Caco-2 (cell line): ENCODE results near the gene SNX6. TPM values are rescaled to one million over a fixed set of nuclear protein-coding genes. Genes with fewer than 3 reads are reported as not detected.

ENCODE experiments used
- BruUV-seq: library from RNA; stranded (reverse); fragments of 400-500 nt; replicated peaks from 2 replicates; lab custom pipeline; 2021; lab: Mats Ljungman, UMichigan
- CTCF ChIA-PET: fragments of 300-600 bp; sonication (Branson Sonifier 250); formaldehyde crosslinking; loops from one replicate; lab custom pipeline; 2022; ENCODE audit warnings: antibody characterized with exemption; lab: Charles Lee
- POLR2A ChIA-PET: fragments of 300-600 bp; sonication (Branson Sonifier 250); formaldehyde crosslinking; loops from one replicate; lab custom pipeline; 2022; ENCODE audit warnings: antibody characterized with exemption; lab: Charles Lee
- DNase-seq, 2 experiments: peaks; one replicate each; pipeline versions ENCODE4 v3.0.0 to v3.0.0-alpha.2; 2020 to 2022
- H3K27me3 ChIP-seq: replicated peaks from 2 replicates; pipeline ENCODE4 v1.6.0; 2011; ENCODE audit warnings: low read length; ENCODE audit not compliant: control insufficient read depth, insufficient read depth
- H3K36me3 ChIP-seq: 2 replicates; pipeline ENCODE4 v1.5.1; 2011; ENCODE audit warnings: low read length; ENCODE audit not compliant: control insufficient read depth, insufficient read depth
- H3K4me1 ChIP-seq: fragments of 250-450 bp; sonication (Bioruptor Pico); 2 replicates; pipeline ENCODE4 v1.5.1; 2020; ENCODE audit warnings: mild to moderate bottlenecking
- H3K4me3 ChIP-seq: 2 replicates; pipeline ENCODE4 v1.5.1; 2011; ENCODE audit warnings: low read depth, mild to moderate bottlenecking, control low read depth, low read length
- H3K9me3 ChIP-seq: fragments of 250-450 bp; sonication (Bioruptor Pico); 2 replicates; pipeline ENCODE4 v1.5.1; 2020; ENCODE audit warnings: mild to moderate bottlenecking, moderate library complexity
- H3K27ac Mint-ChIP-seq: one replicate; pipeline ENCODE4 v1.8.0; 2022; ENCODE audit warnings: mixed read lengths; ENCODE audit not compliant: unreplicated experiment
- H3K27me3 Mint-ChIP-seq: one replicate; pipeline ENCODE4 v1.8.0; 2022; ENCODE audit warnings: mixed read lengths; ENCODE audit not compliant: insufficient read depth, unreplicated experiment
- H3K36me3 Mint-ChIP-seq: one replicate; pipeline ENCODE4 v1.8.0; 2022; ENCODE audit warnings: mild to moderate bottlenecking, mixed read lengths; ENCODE audit not compliant: insufficient read depth, unreplicated experiment
- H3K4me1 Mint-ChIP-seq: one replicate; pipeline ENCODE4 v1.8.0; 2022; ENCODE audit warnings: low read depth, mixed read lengths; ENCODE audit not compliant: unreplicated experiment
- H3K4me3 Mint-ChIP-seq: one replicate; pipeline ENCODE4 v1.8.0; 2022; ENCODE audit warnings: mild to moderate bottlenecking, moderate library complexity, mixed read lengths; ENCODE audit not compliant: unreplicated experiment
- H3K9me3 Mint-ChIP-seq: one replicate; pipeline ENCODE4 v1.8.0; 2022; ENCODE audit warnings: mixed read lengths; ENCODE audit not compliant: unreplicated experiment
- intact Hi-C: fragments of 100-400 bp; cut with micrococcal nuclease; formaldehyde crosslinking; loops from one replicate; pipeline ENCODE4 v1.10.0; 2022; ENCODE audit not compliant: unreplicated experiment
- total RNA-seq: library from RNA; stranded (reverse); gene quantifications from 2 replicates; pipeline ENCODE4 v1.2.3, GENCODE V29; 2022
- TF ChIP-seq, protein P1 (sequence below), 2 experiments: fragments of 200-600 bp in 1 of 2; IDR thresholded peaks; 1 replicate in 1 of 2; 2 replicates in 1 of 2; pipeline versions ENCODE4 v1.5.1 to v1.8.0; 2011 to 2022; ENCODE audit warnings: antibody characterized with exemption in 1 of 2, control low read depth in 1 of 2, inconsistent platforms in 1 of 2, low read depth in 1 of 2, low read length in 1 of 2, mild to moderate bottlenecking in 1 of 2, moderate library complexity in 1 of 2; ENCODE audit not compliant: insufficient read depth in 1 of 2, severe bottlenecking in 1 of 2, unreplicated experiment in 1 of 2

Gene SNX6
- total RNA-seq, 1 experiment from 2014 or later, result 106 TPM

DNA sequence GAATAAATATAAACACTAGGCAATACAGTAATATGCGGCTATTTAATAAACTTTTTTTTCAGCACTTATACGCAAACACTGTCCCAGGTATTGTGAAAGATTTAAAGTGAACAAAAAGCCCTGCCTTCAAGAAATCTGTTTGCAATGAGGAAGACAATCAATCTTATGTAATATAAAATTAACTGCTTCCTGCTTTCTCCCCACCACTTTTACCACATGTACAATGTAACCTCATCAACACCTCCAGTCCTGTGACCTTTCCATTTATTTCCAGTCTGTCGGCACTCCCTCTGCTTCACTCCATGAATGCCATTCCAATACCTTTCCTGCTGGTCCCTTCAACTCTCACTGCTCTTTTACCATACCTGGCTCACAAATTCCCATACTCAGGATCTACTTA lies 10.5 kb downstream of the SNX6 start:
- no peak overlapping the region for H3K27ac Mint-ChIP-seq
- no peak overlapping the region for H3K4me3 Mint-ChIP-seq
- peaks cover 30% of the 10 kb centered on the region for H3K36me3 Mint-ChIP-seq
- peaks cover 7% of the 10 kb centered on the region for H3K4me1 Mint-ChIP-seq
- TF ChIP-seq, protein P1, sequence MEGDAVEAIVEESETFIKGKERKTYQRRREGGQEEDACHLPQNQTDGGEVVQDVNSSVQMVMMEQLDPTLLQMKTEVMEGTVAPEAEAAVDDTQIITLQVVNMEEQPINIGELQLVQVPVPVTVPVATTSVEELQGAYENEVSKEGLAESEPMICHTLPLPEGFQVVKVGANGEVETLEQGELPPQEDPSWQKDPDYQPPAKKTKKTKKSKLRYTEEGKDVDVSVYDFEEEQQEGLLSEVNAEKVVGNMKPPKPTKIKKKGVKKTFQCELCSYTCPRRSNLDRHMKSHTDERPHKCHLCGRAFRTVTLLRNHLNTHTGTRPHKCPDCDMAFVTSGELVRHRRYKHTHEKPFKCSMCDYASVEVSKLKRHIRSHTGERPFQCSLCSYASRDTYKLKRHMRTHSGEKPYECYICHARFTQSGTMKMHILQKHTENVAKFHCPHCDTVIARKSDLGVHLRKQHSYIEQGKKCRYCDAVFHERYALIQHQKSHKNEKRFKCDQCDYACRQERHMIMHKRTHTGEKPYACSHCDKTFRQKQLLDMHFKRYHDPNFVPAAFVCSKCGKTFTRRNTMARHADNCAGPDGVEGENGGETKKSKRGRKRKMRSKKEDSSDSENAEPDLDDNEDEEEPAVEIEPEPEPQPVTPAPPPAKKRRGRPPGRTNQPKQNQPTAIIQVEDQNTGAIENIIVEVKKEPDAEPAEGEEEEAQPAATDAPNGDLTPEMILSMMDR (IDR thresholded peaks at IDR 0.05; ENCODE audit: insufficient read depth in 1 of 2, low read depth in 1 of 2, low read length in 1 of 2, severe bottlenecking in 1 of 2, unreplicated experiment in 1 of 2), result no peak
- no peaks in the 10 kb centered on the region for H3K4me1 ChIP-seq
- ChIA-PET POLR2A (no interaction called here), CTCF (no interaction called here)
- DNase-seq, result no peak
- H3K27me3 Mint-ChIP-seq, result no peaks in the 10 kb centered on the region
- no peaks in the 10 kb centered on the region for H3K27me3 ChIP-seq
- no peak overlapping the region for H3K4me3 ChIP-seq
- H3K36me3 ChIP-seq, result 0 out of 2 replicates have a peak, but pooled peaks cover 2% of the 10 kb centered on the region
- H3K9me3 Mint-ChIP-seq, result no peaks in the 10 kb centered on the region
- intact Hi-C loops, result no loop called here
- BruUV-seq, result no TSS peak
- no peaks in the 10 kb centered on the region for H3K9me3 ChIP-seq

DNA sequence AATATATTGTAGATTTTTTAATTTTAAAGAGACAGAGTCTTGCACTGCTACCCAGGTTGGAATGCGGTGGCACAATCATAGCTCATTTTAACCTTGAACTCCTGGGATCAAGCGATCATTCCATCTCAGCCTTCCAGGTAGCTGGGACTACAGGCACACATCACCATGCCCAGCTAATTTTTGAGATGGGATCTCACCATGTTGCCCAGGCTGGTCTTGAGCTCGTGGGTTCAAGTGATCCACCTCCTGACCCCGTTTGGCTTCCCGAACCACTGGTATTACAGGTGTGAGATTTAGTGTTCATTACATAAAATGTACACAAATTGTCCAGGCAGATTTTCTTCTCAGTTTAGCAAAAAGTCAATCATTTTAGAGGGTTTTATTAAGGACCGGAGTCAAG lies 13.6 kb downstream of the SNX6 start:
- H3K27ac Mint-ChIP-seq, result no peak overlapping the region
- 0 out of 2 replicates have a peak, but pooled peaks cover 2% of the 10 kb centered on the region for H3K36me3 ChIP-seq
- H3K9me3 ChIP-seq, result no peaks in the 10 kb centered on the region
- H3K27me3 ChIP-seq, result no peaks in the 10 kb centered on the region
- intact Hi-C loops, result no loop called here
- ChIA-PET POLR2A (no interaction called here), CTCF (no interaction called here)
- TF ChIP-seq, protein P1 (IDR thresholded peaks at IDR 0.05; ENCODE audit: insufficient read depth in 1 of 2, low read depth in 1 of 2, low read length in 1 of 2, severe bottlenecking in 1 of 2, unreplicated experiment in 1 of 2), result no peak
- no peaks in the 10 kb centered on the region for H3K9me3 Mint-ChIP-seq
- H3K36me3 Mint-ChIP-seq, result peaks cover 38% of the 10 kb centered on the region
- no peaks in the 10 kb centered on the region for H3K27me3 Mint-ChIP-seq
- H3K4me1 Mint-ChIP-seq, result peaks cover 2% of the 10 kb centered on the region
- BruUV-seq, result no TSS peak
- H3K4me3 Mint-ChIP-seq, result no peak overlapping the region
- no peak for DNase-seq
- no peak overlapping the region for H3K4me3 ChIP-seq
- no peaks in the 10 kb centered on the region for H3K4me1 ChIP-seq

DNA sequence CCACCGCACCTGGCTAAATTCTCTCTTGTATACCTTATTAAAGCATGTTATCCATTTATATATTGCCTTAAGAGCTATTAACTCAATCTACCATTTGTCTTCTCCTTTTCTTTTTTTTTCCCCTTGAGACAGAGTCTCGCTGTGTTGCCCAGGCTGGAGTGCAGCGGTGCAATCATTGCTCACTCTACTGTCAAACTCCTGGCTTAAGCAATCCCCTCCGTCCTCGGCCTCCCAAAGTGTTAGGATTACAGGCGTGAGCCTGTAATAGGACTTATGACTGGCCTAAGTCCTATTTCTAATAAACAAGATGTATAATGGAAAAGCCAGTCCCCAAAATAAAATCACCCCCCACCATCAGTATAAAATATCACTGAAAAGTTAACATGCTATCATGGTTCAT lies 14.4 kb downstream of the SNX6 start:
- Histone ChIP-seq H3K27me3 (no peaks in the 10 kb centered on the region), H3K9me3 (no peaks in the 10 kb centered on the region), H3K4me1 (no peaks in the 10 kb centered on the region), H3K36me3 (0 out of 2 replicates have a peak, but pooled peaks cover 2% of the 10 kb centered on the region), H3K4me3 (no peak overlapping the region)
- H3K27me3 Mint-ChIP-seq, result no peaks in the 10 kb centered on the region
- H3K4me3 Mint-ChIP-seq, result no peak overlapping the region
- H3K36me3 Mint-ChIP-seq, result peaks cover 38% of the 10 kb centered on the region
- no peaks in the 10 kb centered on the region for H3K4me1 Mint-ChIP-seq
- H3K9me3 Mint-ChIP-seq, result no peaks in the 10 kb centered on the region
- no peak for DNase-seq
- ChIA-PET CTCF (no interaction called here), POLR2A (no interaction called here)
- TF ChIP-seq, protein P1 (IDR thresholded peaks at IDR 0.05; ENCODE audit: insufficient read depth in 1 of 2, low read depth in 1 of 2, low read length in 1 of 2, severe bottlenecking in 1 of 2, unreplicated experiment in 1 of 2), result no peak
- intact Hi-C loops, result no loop called here
- BruUV-seq, result no TSS peak
- H3K27ac Mint-ChIP-seq, result no peak overlapping the region
